SK-N-SH (cell line): Measurements from ENCODE around the gene WNK2.

Experiments
- CTCF ChIP-seq: fragments of 200-600 bp; sonication (generic); IDR thresholded peaks from 2 replicates; pipeline ENCODE4 v1.6.1; 2017; ENCODE audit warnings: antibody characterized with exemption, mild to moderate bottlenecking, moderate library complexity
- EP300 ChIP-seq, 2 experiments: IDR thresholded peaks; 2 replicates each; pipeline versions ENCODE4 v1.4.0 to v1.6.1; 2012; ENCODE audit warnings: borderline replicate concordance in 1 of 2, low read depth in 1 of 2, low read length in 1 of 2
- IRF3 ChIP-seq: fragments of 150-350 bp; IDR thresholded peaks from 2 replicates; pipeline ENCODE4 v1.6.1; 2016; ENCODE audit warnings: mild to moderate bottlenecking, low read depth, low read length
- MXI1 ChIP-seq: IDR thresholded peaks from 2 replicates; pipeline ENCODE4 v1.6.1; 2012; ENCODE audit warnings: mild to moderate bottlenecking, low read depth, low read length, improper control_type of control experiment
- NFIC ChIP-seq: IDR thresholded peaks from 2 replicates; pipeline ENCODE4 v1.4.0; 2012; ENCODE audit warnings: borderline replicate concordance
- POLR2AphosphoS5 ChIP-seq: IDR thresholded peaks from 2 replicates; pipeline ENCODE4 v1.6.1; 2012; ENCODE audit warnings: low read depth, low read length
- RAD21 ChIP-seq: IDR thresholded peaks from 2 replicates; pipeline ENCODE4 v1.6.1; 2012; ENCODE audit warnings: mild to moderate bottlenecking, low read length
- REST ChIP-seq: IDR thresholded peaks from 2 replicates; pipeline ENCODE4 v1.6.1; 2012; ENCODE audit warnings: mild to moderate bottlenecking, low read depth, low read length, moderate library complexity
- SMC3 ChIP-seq: IDR thresholded peaks from 2 replicates; pipeline ENCODE4 v1.6.1; 2012; ENCODE audit warnings: low read depth, low read length, improper control_type of control experiment
- TAF1 ChIP-seq: IDR thresholded peaks from 2 replicates; pipeline ENCODE4 v1.6.1; 2012; ENCODE audit warnings: low read depth, mild to moderate bottlenecking, low read length, moderate library complexity, borderline replicate concordance
- TCF12 ChIP-seq: IDR thresholded peaks from 2 replicates; pipeline ENCODE4 v1.4.0; 2012
- USF1 ChIP-seq: IDR thresholded peaks from 2 replicates; pipeline ENCODE4 v1.4.0; 2012; ENCODE audit warnings: low read depth, borderline replicate concordance
- YY1 ChIP-seq: IDR thresholded peaks from 2 replicates; pipeline ENCODE4 v1.4.0; 2012; ENCODE audit warnings: low read depth, mild to moderate bottlenecking
- ZBTB33 ChIP-seq: IDR thresholded peaks from 2 replicates; pipeline ENCODE4 v1.4.0; 2012; ENCODE audit warnings: low read depth, borderline replicate concordance

GRCh38 chr9:93151097-93151784 lies 32.7 kb upstream of the WNK2 start:
- TF ChIP-seq POLR2AphosphoS5, result no peak
- no peak for TF ChIP-seq CTCF
- TF ChIP-seq YY1, result no peak
- no peak for TF ChIP-seq EP300 (IDR thresholded peaks at IDR 0.05; ENCODE audit: borderline replicate concordance in 1 of 2, low read depth in 1 of 2, low read length in 1 of 2)
- TF ChIP-seq TAF1, result no peak
- TF ChIP-seq RAD21, result no peak
- TF ChIP-seq IRF3, result no peak
- TF ChIP-seq REST, result no peak
- TF ChIP-seq SMC3, result no peak
- TF ChIP-seq ZBTB33, result no peak
- no peak for TF ChIP-seq NFIC
- no peak for TF ChIP-seq USF1
- TF ChIP-seq TCF12, result no peak
- no peak for TF ChIP-seq MXI1
